ENCODE data around the gene RAB27A. TPM values are rescaled to one million over a fixed set of nuclear protein-coding genes. Genes with fewer than 3 reads are reported as not detected.

The RAB27A gene
- total and polyA plus RNA-seq, 2 of the 8 experiments (the other 6 are each of a cell fraction or from before 2014, with no cell fraction given) = 2.3 to 6.5 TPM

- ChIA-PET CTCF (ENCODE audit: partially characterized antibody) (no interaction called here), POLR2A (ENCODE audit: partially characterized antibody) (no interaction called here)
- Histone ChIP-seq H2BK20ac (ENCODE audit: low read length) (no peak overlapping the region), H3K4me1 (replicated peaks in 1 of 4; ENCODE audit: control insufficient read depth in 3 of 4, insufficient read depth in 4 of 4, low read length in 3 of 4) (no peaks in the 10 kb centered on the region), H3K9ac (replicated peaks in 1 of 4; ENCODE audit: extremely low read depth in 1 of 4, low read depth in 3 of 4, low read length in 3 of 4) (no peak overlapping the region), H3K23me2 (ENCODE audit: low read depth, low read length) (no peaks in the 10 kb centered on the region), H4K91ac (replicated peaks; ENCODE audit: insufficient read length, low read length) (no peak overlapping the region), H3K56ac (replicated peaks; ENCODE audit: insufficient read length, low read depth, low read length) (no peak overlapping the region), H2BK120ac (replicated peaks; ENCODE audit: low read depth, low read length) (no peak overlapping the region), H2AFZ (ENCODE audit: low read length) (no peak overlapping the region), H3K4me3 (ENCODE audit: extremely low read depth in 1 of 4, insufficient read depth in 2 of 4, low read depth in 3 of 4, low read length in 4 of 4) (no peak overlapping the region), H3K27ac (ENCODE audit: low read depth, low read length) (no peak overlapping the region), H4K5ac (ENCODE audit: insufficient read length, low read depth, low read length) (no peak overlapping the region), H3K4me2 (ENCODE audit: insufficient read depth in 1 of 2, low read depth in 2 of 2, low read length in 2 of 2) (no peak overlapping the region), H2AK5ac (ENCODE audit: low read depth, low read length) (no peak overlapping the region), H2BK12ac (ENCODE audit: low read depth, low read length) (no peak overlapping the region), H2BK15ac (ENCODE audit: low read length) (no peak overlapping the region), H4K20me1 (replicated peaks in 1 of 2; ENCODE audit: control insufficient read depth in 1 of 2, insufficient read depth in 2 of 2, low read length in 2 of 2) (no peaks in the 10 kb centered on the region), H3K18ac (ENCODE audit: extremely low read depth, low read length) (no peak overlapping the region), H3K9me3 (ENCODE audit: insufficient read depth in 2 of 2, low read depth in 1 of 2, low read length in 1 of 2) (no peaks in the 10 kb centered on the region), H3K36me3 (ENCODE audit: control insufficient read depth in 2 of 4, insufficient read depth in 4 of 4, low read length in 3 of 4) (no peaks in the 10 kb centered on the region), H3K14ac (ENCODE audit: insufficient read length) (no peak overlapping the region), H4K8ac (ENCODE audit: extremely low read depth, insufficient read depth, low read length) (no peak overlapping the region), H3K4ac (replicated peaks; ENCODE audit: insufficient read length, low read depth, low read length) (no peak overlapping the region), H3K27me3 (replicated peaks in 1 of 4; ENCODE audit: control insufficient read depth in 3 of 4, extremely low read depth in 1 of 4, insufficient read depth in 3 of 4, low read length in 3 of 4) (no peaks in the 10 kb centered on the region), H3K79me1 (ENCODE audit: low read depth, low read length) (no peaks in the 10 kb centered on the region), H3K79me2 (ENCODE audit: control insufficient read depth in 1 of 2, insufficient read depth in 2 of 2, low read length in 2 of 2) (no peaks in the 10 kb centered on the region), H2BK5ac (ENCODE audit: low read depth, low read length) (no peak overlapping the region), H3K23ac (ENCODE audit: insufficient read length) (no peak overlapping the region)
- 85% methylated on average over 3 of the region's 3 CpGs; no CpG with 5 or more reads in 1 of the 2 experiments for WGBS, 2 experiments (ENCODE audit: extremely low coverage in 1 of 2, insufficient coverage in 1 of 2, insufficient read length in 1 of 2, insufficient replicate concordance in 2 of 2, low coverage in 1 of 2, low lambda C conversion rate in 2 of 2, missing lambda C conversion rate in 1 of 2)
- DNase-seq (ENCODE audit: low read depth in 1 of 2, low spot score in 2 of 2) (no peak), FAIRE-seq (no peak)
- TF ChIP-seq CTBP2 (IDR thresholded peaks at IDR 0.05; ENCODE audit: borderline replicate concordance, insufficient read depth, insufficient read length, low read length) = no peak
- TF ChIP-seq SIRT6 (IDR thresholded peaks at IDR 0.05; ENCODE audit: low read length) = no peak
- TF ChIP-seq BCL11A (IDR thresholded peaks at IDR 0.05; ENCODE audit: low read depth in 2 of 2, low read length in 2 of 2) = no peak
- no peak for TF ChIP-seq SP2 (IDR thresholded peaks at IDR 0.05; ENCODE audit: low read length)
- no peak for TF ChIP-seq EZH2 (IDR thresholded peaks at IDR 0.05; ENCODE audit: low read depth, low read length, severe bottlenecking)
- no peak for TF ChIP-seq ZNF274 (IDR thresholded peaks at IDR 0.05; ENCODE audit: borderline replicate concordance, extremely low read depth, low read length)
- TF ChIP-seq RXRA (IDR thresholded peaks at IDR 0.05; ENCODE audit: insufficient read depth, low read depth, low read length) = no peak
- no peak for TF ChIP-seq POLR2AphosphoS5 (IDR thresholded peaks at IDR 0.05; ENCODE audit: low read depth, low read length)
- TF ChIP-seq SIN3A (conservative IDR thresholded peaks at IDR 0.05 in 1 of 2, IDR thresholded peaks at IDR 0.05 in 1 of 2; ENCODE audit: low read depth in 1 of 2, low read length in 2 of 2) = no peak
- TF ChIP-seq BRCA1 (IDR thresholded peaks at IDR 0.05; ENCODE audit: low read depth, low read length) = no peak
- TF ChIP-seq ATF3 (IDR thresholded peaks at IDR 0.05; ENCODE audit: insufficient read depth, low read depth, low read length) = no peak
- TF ChIP-seq TAF7 (optimal IDR thresholded peaks at IDR 0.05; ENCODE audit: borderline replicate concordance, low read depth, low read length) = no peak
- no peak for TF ChIP-seq KDM1A (IDR thresholded peaks at IDR 0.05; ENCODE audit: borderline replicate concordance, low read length)
- TF ChIP-seq JUND (IDR thresholded peaks at IDR 0.05; ENCODE audit: low read length) = no peak
- TF ChIP-seq HDAC6 (IDR thresholded peaks at IDR 0.05; ENCODE audit: low read depth, low read length) = no peak
These were observed 36.0 kb downstream of the RAB27A start for GRCh38 chr15:55253580-55253979.
